Neural progenitor cell (in vitro differentiated cells): ENCODE results near the gene NPC2.

Experiments
- EZH2 ChIP-seq: fragments of 200-600 bp; sonication (generic); IDR thresholded peaks from 2 replicates; pipeline ENCODE4 v1.6.1; 2017; ENCODE audit warnings: antibody characterized with exemption, mild to moderate bottlenecking, moderate library complexity
- TF ChIP-seq, protein P1 (sequence below): fragments of 200-600 bp; sonication (generic); IDR thresholded peaks from 2 replicates; pipeline ENCODE4 v1.5.1; 2017; ENCODE audit warnings: antibody characterized with exemption, mild to moderate bottlenecking

GRCh38 chr14:74490486-74490885 lies 2.6 kb downstream of the NPC2 start:
- TF ChIP-seq EZH2 = no peak
- TF ChIP-seq, protein P1, sequence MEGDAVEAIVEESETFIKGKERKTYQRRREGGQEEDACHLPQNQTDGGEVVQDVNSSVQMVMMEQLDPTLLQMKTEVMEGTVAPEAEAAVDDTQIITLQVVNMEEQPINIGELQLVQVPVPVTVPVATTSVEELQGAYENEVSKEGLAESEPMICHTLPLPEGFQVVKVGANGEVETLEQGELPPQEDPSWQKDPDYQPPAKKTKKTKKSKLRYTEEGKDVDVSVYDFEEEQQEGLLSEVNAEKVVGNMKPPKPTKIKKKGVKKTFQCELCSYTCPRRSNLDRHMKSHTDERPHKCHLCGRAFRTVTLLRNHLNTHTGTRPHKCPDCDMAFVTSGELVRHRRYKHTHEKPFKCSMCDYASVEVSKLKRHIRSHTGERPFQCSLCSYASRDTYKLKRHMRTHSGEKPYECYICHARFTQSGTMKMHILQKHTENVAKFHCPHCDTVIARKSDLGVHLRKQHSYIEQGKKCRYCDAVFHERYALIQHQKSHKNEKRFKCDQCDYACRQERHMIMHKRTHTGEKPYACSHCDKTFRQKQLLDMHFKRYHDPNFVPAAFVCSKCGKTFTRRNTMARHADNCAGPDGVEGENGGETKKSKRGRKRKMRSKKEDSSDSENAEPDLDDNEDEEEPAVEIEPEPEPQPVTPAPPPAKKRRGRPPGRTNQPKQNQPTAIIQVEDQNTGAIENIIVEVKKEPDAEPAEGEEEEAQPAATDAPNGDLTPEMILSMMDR = no peak
